K562 (cell line): Measurements from ENCODE around the gene FAM83D.

Experiments
- BCL6 ChIP-seq: fragments of 250-450 bp; sonication (Bioruptor Pico); IDR thresholded peaks from 2 replicates; pipeline ENCODE4 v1.4.0; 2020
- BHLHE40 ChIP-seq: IDR thresholded peaks from 2 replicates; pipeline ENCODE4 v1.6.1; 2011; ENCODE audit warnings: low read length, improper control_type of control experiment
- CEBPB ChIP-seq: fragments of 450-650 bp; IDR thresholded peaks from 2 replicates; pipeline ENCODE4 v1.6.1; 2016; ENCODE audit warnings: missing genetic modification characterization, missing compliant biosample characterization
- CREB5 ChIP-seq: fragments of 250-450 bp; sonication (Bioruptor Pico); IDR thresholded peaks from 2 replicates; pipeline ENCODE4 v1.5.0; 2020; ENCODE audit warnings: mild to moderate bottlenecking
- CTCF ChIP-seq, 3 experiments: IDR thresholded peaks in 2 of 3; conservative IDR thresholded peaks in 1 of 3; 2 replicates each; pipeline ENCODE4 v1.5.1; 2011 to 2012; ENCODE audit warnings: low read length in 3 of 3, mild to moderate bottlenecking in 3 of 3, control low read depth in 2 of 3, improper control_type of control experiment in 1 of 3, inconsistent platforms in 1 of 3, low read depth in 1 of 3, mixed read lengths in 1 of 3, moderate library complexity in 1 of 3; ENCODE audit not compliant: insufficient read depth in 2 of 3
- E2F6 ChIP-seq, 2 experiments: IDR thresholded peaks; 2 replicates each; pipeline ENCODE4 v1.6.1; 2011; ENCODE audit warnings: borderline replicate concordance in 1 of 2, control low read depth in 1 of 2, low read depth in 1 of 2, low read length in 1 of 2, mild to moderate bottlenecking in 1 of 2, mixed read lengths in 1 of 2, moderate library complexity in 1 of 2; ENCODE audit not compliant: insufficient read depth in 1 of 2, insufficient read length in 1 of 2, poor library complexity in 1 of 2, severe bottlenecking in 1 of 2; ENCODE audit errors: extremely low read depth in 1 of 2
- ESRRA ChIP-seq: fragments of 450-650 bp; IDR thresholded peaks from 2 replicates; pipeline ENCODE4 v1.6.1; 2014; ENCODE audit warnings: low read depth, mild to moderate bottlenecking, moderate library complexity, borderline replicate concordance
- FOXP4 ChIP-seq: sonication (generic); formaldehyde crosslinking; IDR thresholded peaks from 2 replicates; pipeline ENCODE4 v1.8.0; 2022; ENCODE audit warnings: mild to moderate bottlenecking, missing genetic modification reagents, borderline replicate concordance
- GABPB1 ChIP-seq: sonication (generic); formaldehyde crosslinking; IDR thresholded peaks from 2 replicates; pipeline ENCODE4 v1.8.0; 2022; ENCODE audit warnings: mild to moderate bottlenecking, missing genetic modification reagents
- JUND ChIP-seq, 2 experiments: IDR thresholded peaks; 2 replicates in 1 of 2; 3 replicates in 1 of 2; pipeline ENCODE4 v1.6.1; 2011; ENCODE audit warnings: borderline replicate concordance in 2 of 2, low read depth in 2 of 2, low read length in 2 of 2, improper control_type of control experiment in 1 of 2, missing biosample characterization in 1 of 2, missing genetic modification characterization in 1 of 2, missing genetic modification reagents in 1 of 2
- MTA2 ChIP-seq: fragments of 450-650 bp; IDR thresholded peaks from 2 replicates; pipeline ENCODE4 v1.6.1; 2016; ENCODE audit warnings: low read depth
- NFE2L1 ChIP-seq: fragments of 450-650 bp; IDR thresholded peaks from 2 replicates; pipeline ENCODE4 v1.6.1; 2016; ENCODE audit warnings: missing genetic modification characterization, low read depth, mild to moderate bottlenecking, missing compliant biosample characterization, moderate library complexity, borderline replicate concordance
- POLR2AphosphoS5 ChIP-seq: IDR thresholded peaks from 2 replicates; pipeline ENCODE4 v1.6.1; 2011; ENCODE audit warnings: mild to moderate bottlenecking, low read depth, low read length, moderate library complexity; ENCODE audit not compliant: control insufficient read depth, insufficient read depth
- ZBTB33 ChIP-seq: sonication (generic); formaldehyde crosslinking; IDR thresholded peaks from 2 replicates; pipeline ENCODE4 v1.8.1; 2023; ENCODE audit warnings: mild to moderate bottlenecking, missing genetic modification reagents

- TF ChIP-seq POLR2AphosphoS5 = peak; percentile 89
- 0 out of 2 replicates have a peak, but pooled peaks have one; percentile 11 for TF ChIP-seq JUND (IDR thresholded peaks at IDR 0.05; ENCODE audit: borderline replicate concordance, low read depth, low read length)
- TF ChIP-seq JUND (tag; IDR thresholded peaks at IDR 0.05; ENCODE audit: borderline replicate concordance, low read depth, low read length) = no peak; the same call in 2 of the 3 replicates
- TF ChIP-seq BHLHE40 = no peak
- peak in 1 of 3 experiments; percentile 7; a peak in 3 of 6 replicates for TF ChIP-seq CTCF (IDR thresholded peaks at IDR 0.05 in 2 of 3, conservative IDR thresholded peaks at IDR 0.05 in 1 of 3; ENCODE audit: insufficient read depth in 2 of 3, low read depth in 1 of 3, low read length in 3 of 3)
- no peak for TF ChIP-seq BCL6 (CRISPR knock-in tag)
- peak; percentile 58 for TF ChIP-seq ZBTB33 (CRISPR knock-in tag)
- TF ChIP-seq ESRRA = no peak
- no peak for TF ChIP-seq NFE2L1 (tag)
- TF ChIP-seq GABPB1 (CRISPR knock-in tag) = peak; percentile 84
- no peak for TF ChIP-seq CREB5 (CRISPR knock-in tag)
- no peak for TF ChIP-seq MTA2
- TF ChIP-seq CEBPB (tag) = no peak
- no peak for TF ChIP-seq FOXP4 (CRISPR knock-in tag)
- peak; percentile 43 to 57 for TF ChIP-seq E2F6 (IDR thresholded peaks at IDR 0.05; ENCODE audit: borderline replicate concordance in 1 of 2, extremely low read depth in 1 of 2, insufficient read depth in 1 of 2, insufficient read length in 1 of 2, low read depth in 1 of 2, low read length in 1 of 2, poor library complexity in 1 of 2, severe bottlenecking in 1 of 2)
These were observed at the start of gene FAM83D for GRCh38 chr20:38926142-38926933.
